Astrocyte of the cerebellum (primary cell): Measurements from ENCODE around the gene SDF4.

ENCODE experiments used
- DNase-seq: peaks from one replicate; pipeline ENCODE4 v3.0.0-alpha.2; 2011; ENCODE audit warnings: low read depth
- H3K4me3 ChIP-seq: 2 replicates; pipeline ENCODE4 v1.5.1; 2011; ENCODE audit warnings: mild to moderate bottlenecking, low read depth, low read length, moderate library complexity
- in situ Hi-C: cut with HindIII; loops from 2 replicates; pipeline ENCODE4 v1.10.0; 2017; ENCODE audit warnings: low sequenced_read_pairs
- TF ChIP-seq, protein P1 (sequence below): IDR thresholded peaks from 2 replicates; pipeline ENCODE4 v1.5.1; 2012; ENCODE audit warnings: low read length, low read depth, moderate library complexity, mild to moderate bottlenecking; ENCODE audit errors: missing control alignments

Gene SDF4, protein sequence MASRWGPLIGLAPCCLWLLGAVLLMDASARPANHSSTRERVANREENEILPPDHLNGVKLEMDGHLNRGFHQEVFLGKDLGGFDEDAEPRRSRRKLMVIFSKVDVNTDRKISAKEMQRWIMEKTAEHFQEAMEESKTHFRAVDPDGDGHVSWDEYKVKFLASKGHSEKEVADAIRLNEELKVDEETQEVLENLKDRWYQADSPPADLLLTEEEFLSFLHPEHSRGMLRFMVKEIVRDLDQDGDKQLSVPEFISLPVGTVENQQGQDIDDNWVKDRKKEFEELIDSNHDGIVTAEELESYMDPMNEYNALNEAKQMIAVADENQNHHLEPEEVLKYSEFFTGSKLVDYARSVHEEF

DNA sequence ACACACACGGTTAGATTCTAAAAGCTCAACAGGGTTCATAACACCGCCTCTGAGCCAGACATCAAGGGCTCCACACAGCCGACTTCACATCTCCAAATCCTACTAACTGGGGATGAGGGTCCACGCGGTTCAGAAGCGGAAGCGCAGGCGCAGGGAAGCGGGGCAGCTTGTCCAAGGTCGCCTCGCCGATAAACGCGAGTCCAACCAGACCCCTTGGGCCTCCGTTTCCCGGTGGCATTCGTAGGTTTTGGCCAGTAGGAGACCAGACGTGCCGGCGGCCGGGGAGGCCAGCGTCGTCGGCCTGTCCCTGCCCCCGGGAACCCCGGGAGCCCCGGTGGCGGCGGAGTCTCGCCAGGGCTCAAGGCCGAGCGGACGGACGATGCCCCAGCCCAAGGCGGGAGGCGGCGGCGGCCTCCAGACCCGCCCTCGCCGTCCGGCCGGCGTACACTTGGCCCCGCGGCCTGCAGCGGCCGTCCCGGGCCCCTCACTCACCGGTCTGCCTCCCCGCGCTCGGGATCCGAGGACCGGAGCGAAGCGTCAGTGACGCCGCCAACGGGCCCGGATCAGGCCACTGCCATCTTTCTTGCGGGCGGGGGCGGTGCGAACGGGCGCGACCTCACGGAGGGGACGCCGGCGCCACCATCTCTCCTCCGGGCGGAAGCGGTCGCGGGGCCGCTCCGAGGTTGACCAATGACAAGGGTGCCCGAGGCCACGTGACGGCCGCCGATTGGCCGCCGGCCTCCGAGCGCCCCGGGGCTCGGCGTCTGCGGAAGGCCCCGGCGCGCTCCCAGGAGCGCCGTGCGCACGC lies at the start of gene SDF4:
TSS of gene SDF4 (minus strand) at position 602 of the 808 bp plus-strand sequence. CDS start 3,229 bp downstream, outside the sequence.
- peak; percentile 90 for DNase-seq
- in situ Hi-C loops: no loop called here
- TF ChIP-seq, protein P1, sequence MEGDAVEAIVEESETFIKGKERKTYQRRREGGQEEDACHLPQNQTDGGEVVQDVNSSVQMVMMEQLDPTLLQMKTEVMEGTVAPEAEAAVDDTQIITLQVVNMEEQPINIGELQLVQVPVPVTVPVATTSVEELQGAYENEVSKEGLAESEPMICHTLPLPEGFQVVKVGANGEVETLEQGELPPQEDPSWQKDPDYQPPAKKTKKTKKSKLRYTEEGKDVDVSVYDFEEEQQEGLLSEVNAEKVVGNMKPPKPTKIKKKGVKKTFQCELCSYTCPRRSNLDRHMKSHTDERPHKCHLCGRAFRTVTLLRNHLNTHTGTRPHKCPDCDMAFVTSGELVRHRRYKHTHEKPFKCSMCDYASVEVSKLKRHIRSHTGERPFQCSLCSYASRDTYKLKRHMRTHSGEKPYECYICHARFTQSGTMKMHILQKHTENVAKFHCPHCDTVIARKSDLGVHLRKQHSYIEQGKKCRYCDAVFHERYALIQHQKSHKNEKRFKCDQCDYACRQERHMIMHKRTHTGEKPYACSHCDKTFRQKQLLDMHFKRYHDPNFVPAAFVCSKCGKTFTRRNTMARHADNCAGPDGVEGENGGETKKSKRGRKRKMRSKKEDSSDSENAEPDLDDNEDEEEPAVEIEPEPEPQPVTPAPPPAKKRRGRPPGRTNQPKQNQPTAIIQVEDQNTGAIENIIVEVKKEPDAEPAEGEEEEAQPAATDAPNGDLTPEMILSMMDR: no peak
- peak within 1 kb of the TSS; percentile 86 for H3K4me3 ChIP-seq

DNA sequence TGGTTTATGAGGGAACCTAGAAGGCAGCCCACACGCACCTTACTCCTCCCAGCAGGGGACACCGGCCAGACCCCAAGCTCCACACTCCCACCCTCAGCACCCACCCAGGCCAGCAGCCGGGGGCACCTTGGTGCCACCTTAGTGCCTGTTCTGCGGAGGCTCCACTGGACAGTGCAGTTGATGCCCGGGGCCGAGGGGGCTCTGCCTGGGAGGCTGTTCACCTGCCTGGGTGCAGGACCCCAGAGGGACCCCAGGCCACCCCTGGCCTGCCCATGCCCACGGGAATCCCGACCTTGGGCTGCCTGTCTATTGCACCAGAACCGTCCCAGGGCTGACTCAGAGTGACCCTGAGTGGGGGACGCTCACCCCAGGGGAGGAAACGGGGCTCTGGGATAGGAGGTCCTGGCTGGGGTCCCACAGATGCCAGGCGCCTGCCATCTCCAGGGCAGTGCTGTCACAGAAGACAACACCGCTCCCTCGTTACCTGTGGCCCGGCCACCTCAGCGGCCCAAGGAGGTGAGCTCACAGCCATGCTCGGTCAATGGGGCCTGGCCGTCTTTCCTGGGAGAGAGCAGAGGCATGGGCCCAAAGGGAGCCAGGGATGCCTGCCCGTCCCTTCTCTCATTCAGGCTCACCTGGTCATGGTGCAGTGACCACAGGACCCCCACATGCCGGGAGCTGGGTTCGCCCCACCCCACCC lies 49.1 kb upstream of the SDF4 start:
- TF ChIP-seq, protein P1: no peak
- H3K4me3 ChIP-seq: no peak overlapping the region
- in situ Hi-C loops: loop anchor here (25.0 kb wide), 1 partner anchor 144 kb away; no protein-coding TSS in a partner anchor
- no peak for DNase-seq

DNA sequence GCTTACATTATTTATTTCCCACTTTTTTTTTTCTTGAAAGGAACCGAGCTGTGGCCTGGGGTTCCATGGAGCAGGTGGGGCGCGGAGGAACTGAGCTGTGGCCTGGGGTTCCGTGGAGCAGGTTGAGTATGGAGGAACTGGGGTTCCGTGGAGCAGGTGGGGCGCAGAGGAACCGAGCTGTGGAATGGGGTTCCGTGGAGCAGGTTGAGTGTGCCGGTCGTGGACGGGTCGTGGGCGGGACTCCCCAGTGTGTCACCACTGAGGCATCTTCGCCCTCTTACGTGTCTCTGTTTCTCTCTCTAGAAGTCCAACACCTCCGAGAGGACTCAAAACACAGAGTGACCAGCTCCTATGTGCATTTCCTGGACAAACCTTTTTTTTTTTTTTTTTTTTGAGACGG lies 47.2 kb upstream of the SDF4 start:
- in situ Hi-C loops: loop anchor here (25.0 kb wide), 1 partner anchor 142 kb away; no protein-coding TSS in a partner anchor
- TF ChIP-seq, protein P1: no peak
- DNase-seq: no peak
- no peak overlapping the region for H3K4me3 ChIP-seq

DNA sequence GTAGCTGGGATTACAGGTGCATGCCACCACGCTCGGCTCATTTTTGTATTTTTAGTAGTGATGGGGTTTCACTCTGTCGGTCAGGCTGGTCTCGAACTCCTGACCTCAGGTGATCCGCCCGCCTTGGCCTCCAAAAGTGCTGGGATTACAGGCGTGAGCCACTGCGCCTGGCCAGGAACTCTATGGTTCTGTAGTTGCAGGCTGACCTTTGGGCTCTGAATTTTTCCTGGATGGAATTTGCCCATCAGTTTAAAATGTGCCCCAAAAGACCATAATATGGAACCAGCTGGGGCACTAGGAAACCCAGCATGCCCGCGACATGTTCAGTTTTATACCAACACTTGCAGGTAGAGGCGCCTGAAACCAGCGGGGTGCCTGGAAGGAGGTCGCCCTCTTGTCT lies 46.8 kb upstream of the SDF4 start:
- no peak for DNase-seq
- in situ Hi-C loops: loop anchor here (25.0 kb wide), 1 partner anchor 141 kb away; no protein-coding TSS in a partner anchor
- H3K4me3 ChIP-seq: no peak overlapping the region
- TF ChIP-seq, protein P1: no peak

DNA sequence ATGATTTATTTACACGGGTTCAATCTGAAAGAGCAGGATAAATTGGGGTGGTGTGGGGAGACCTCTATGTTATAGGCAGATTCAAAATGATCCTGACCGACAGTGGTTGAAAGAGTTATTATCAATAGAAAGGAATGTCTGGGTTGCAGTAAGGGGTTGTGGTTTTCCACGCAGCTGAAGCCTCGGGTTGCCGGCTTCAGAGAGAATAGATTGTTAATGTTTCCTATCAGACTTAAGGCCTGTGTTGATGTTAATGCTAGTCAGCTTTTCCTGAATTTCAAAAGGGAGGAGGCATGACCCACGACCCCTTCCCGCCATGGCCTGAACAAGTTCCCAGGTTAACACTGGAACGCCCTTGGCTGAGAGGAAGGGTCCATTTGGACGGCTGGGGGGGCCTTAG lies 44.0 kb upstream of the SDF4 start:
- no peak for DNase-seq
- H3K4me3 ChIP-seq: no peak overlapping the region
- in situ Hi-C loops: loop anchor here (25.0 kb wide), 1 partner anchor 139 kb away; no protein-coding TSS in a partner anchor
- TF ChIP-seq, protein P1: no peak

DNA sequence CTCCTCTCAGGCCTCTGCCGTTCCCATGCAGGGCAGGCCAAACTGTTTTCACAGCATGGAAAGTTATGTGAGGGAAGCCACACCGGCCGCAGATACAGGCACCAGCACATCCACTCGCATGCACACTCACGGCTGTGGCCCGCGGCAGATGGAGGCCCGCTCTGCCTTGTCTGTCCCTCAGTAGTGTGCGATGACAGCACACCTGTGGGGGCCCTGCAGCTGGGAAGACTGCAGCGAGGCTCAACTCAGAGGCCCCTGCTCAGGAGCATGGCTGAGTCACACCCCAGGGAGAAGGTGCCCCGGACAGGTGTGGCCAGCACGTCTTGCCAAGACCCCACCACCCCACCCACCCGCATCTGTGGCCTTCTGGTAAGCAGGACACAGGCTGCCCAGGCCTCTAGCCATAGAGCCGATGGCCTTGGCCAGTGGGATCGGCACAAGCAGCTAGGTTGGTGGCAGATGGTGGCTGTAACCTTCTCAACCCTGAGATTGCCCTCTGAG lies 43.2 kb upstream of the SDF4 start:
- DNase-seq: no peak
- in situ Hi-C loops: loop anchor here (25.0 kb wide), 1 partner anchor 138 kb away; no protein-coding TSS in a partner anchor
- peak overlapping the region; percentile 84 for H3K4me3 ChIP-seq
- TF ChIP-seq, protein P1: no peak
